ENCODE results near the gene GUCA1C. TPM values are rescaled to one million over a fixed set of nuclear protein-coding genes. Genes with fewer than 3 reads are reported as not detected.

GUCA1C gene
- total RNA-seq, 4 donors from 2014 or later = not detected

GRCh38 chr3:108887777-108888176, 65.9 kb downstream of the GUCA1C start:
- no peak for TF ChIP-seq CTCF (IDR thresholded peaks at IDR 0.05)
- DNase-seq (ENCODE audit: low spot score) (no peak), ATAC-seq (ENCODE audit: low FRiP score) (no peak)

DNA sequence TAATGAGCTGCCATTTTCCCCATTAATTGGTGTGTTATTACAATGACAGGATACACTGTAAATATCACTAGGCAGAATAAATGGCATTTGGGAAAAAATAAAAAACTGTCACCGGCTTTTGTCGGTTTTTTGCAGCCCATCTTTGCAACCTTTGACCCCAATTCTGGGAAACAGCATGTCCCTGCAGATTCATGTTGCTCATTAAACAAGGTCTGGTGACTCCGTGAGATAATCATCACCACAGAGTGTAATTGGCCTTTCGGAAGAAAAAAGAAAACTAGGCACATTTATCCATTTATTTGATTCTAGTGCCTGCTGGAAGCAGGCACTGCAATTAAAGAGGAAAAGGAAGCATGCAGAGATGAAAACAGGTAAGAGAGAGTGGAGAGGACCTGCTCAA, 66.6 kb downstream of the GUCA1C start:
- ATAC-seq (ENCODE audit: low FRiP score) (no peak), DNase-seq (ENCODE audit: low spot score) (no peak)
- no peak for TF ChIP-seq CTCF (IDR thresholded peaks at IDR 0.05)

GRCh38 chr3:108883373-108883772, 70.3 kb downstream of the GUCA1C start:
- no peak for TF ChIP-seq CTCF (IDR thresholded peaks at IDR 0.05)
- DNase-seq (ENCODE audit: low spot score) = no peak
- ATAC-seq (ENCODE audit: low FRiP score) = no peak

DNA sequence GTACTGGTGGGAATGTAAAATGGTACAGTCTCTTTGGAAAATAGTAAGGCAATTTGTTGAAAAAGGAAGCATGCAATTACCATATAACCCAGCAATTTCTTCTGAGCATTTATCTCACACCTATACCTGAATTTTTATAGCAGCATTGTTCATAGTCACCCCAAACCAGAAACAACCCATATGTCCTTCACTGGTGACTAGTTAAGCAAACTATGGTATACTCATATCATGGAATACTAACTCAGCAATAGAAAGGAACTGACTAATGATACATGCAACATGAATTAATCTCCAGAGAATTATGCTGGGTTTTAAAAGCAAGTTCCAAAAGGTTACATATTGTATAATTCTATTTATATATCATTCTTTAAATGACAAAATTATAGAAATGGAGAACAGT, 70.9 kb downstream of the GUCA1C start:
- ATAC-seq (ENCODE audit: low FRiP score) = no peak
- no peak for DNase-seq (ENCODE audit: low spot score)
- no peak for TF ChIP-seq CTCF (IDR thresholded peaks at IDR 0.05)

- ATAC-seq (ENCODE audit: low FRiP score) (no peak), DNase-seq (ENCODE audit: low spot score) (no peak)
- no peak for TF ChIP-seq CTCF (IDR thresholded peaks at IDR 0.05)
Observed at GRCh38 chr3:108879915-108880314, 73.8 kb downstream of the GUCA1C start.

DNA sequence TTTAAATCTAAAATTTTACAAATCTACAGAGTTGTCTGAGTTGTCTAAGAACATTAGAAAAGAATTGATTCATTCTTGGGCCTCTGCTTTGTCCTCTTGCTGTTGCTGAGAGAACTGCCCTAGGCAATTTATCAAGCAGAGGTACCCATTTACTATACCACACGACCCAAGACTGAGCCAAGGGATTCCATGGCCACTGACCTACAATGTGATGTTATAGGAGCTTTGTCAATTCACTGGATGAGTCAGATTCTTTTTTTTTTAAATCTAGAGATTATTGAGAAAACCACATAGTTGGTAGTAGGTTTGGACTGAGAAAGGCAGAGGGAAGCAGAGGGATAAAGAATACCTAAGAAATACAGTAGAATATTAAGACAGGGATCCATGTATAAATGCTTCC, 75.8 kb downstream of the GUCA1C start:
- TF ChIP-seq CTCF (IDR thresholded peaks at IDR 0.05) = no peak
- no peak for ATAC-seq (ENCODE audit: low FRiP score)
- no peak for DNase-seq (ENCODE audit: low spot score)

- ATAC-seq (ENCODE audit: low FRiP score) (no peak), DNase-seq (ENCODE audit: low spot score) (no peak)
- TF ChIP-seq CTCF (IDR thresholded peaks at IDR 0.05) = no peak
Observed at GRCh38 chr3:108863799-108864135, 89.9 kb downstream of the GUCA1C start.
